Body of pancreas (tissue), 4 donors: ENCODE results near the gene SLC9A7. TPM values are rescaled to one million over a fixed set of nuclear protein-coding genes. Genes with fewer than 3 reads are reported as not detected.

Source experiments
- ATAC-seq: fragments of 150-250 bp; one replicate; pipeline ENCODE4 v1.9.1; 2016
- DNase-seq, 4 donors: peaks; one replicate each; pipeline ENCODE4 v3.0.0-alpha.2; 2019
- H3K27ac ChIP-seq, 4 donors: fragments of 200-600 bp; sonication (generic); 1 replicate in 3 of 4; 2 replicates in 1 of 4; pipeline versions ENCODE4 v1.5.1 to v1.6.1; 2016 to 2019; ENCODE audit warnings: mild to moderate bottlenecking in 1 of 4, mixed read lengths in 1 of 4, moderate library complexity in 1 of 4
- H3K27me3 ChIP-seq, 2 donors: fragments of 200-600 bp; sonication (generic); one replicate each; pipeline ENCODE4 v1.6.0; 2016; ENCODE audit warnings: mild to moderate bottlenecking in 1 of 2
- H3K36me3 ChIP-seq, 2 donors: fragments of 200-600 bp; sonication (generic); replicated peaks in 1 of 2; 2 replicates each; pipeline ENCODE4 v1.5.1; 2016; ENCODE audit warnings: low read depth in 2 of 2; ENCODE audit not compliant: insufficient read depth in 1 of 2
- H3K4me1 ChIP-seq: fragments of 200-600 bp; sonication (generic); one replicate; pipeline ENCODE4 v1.6.0; 2016
- H3K4me3 ChIP-seq, 2 donors: fragments of 200-600 bp; sonication (generic); 1 replicate in 1 of 2; 2 replicates in 1 of 2; pipeline ENCODE4 v1.5.1; 2016 to 2019
- H3K9me3 ChIP-seq, 3 donors: fragments of 200-600 bp; sonication (generic); 1 replicate in 2 of 3; 2 replicates in 1 of 3; pipeline ENCODE4 v1.5.1; 2016
- POLR2A ChIP-seq, 3 donors: fragments of 450-650 bp; IDR thresholded peaks; one replicate each; pipeline ENCODE4 v1.6.1; 2016; ENCODE audit warnings: antibody characterized with exemption in 3 of 3, mild to moderate bottlenecking in 2 of 3
- WGBS, 2 donors: methylation state at CpG; one replicate each; pipeline ENCODE4 v1.1.5; 2017; 5-methylcytosine and 5-hydroxymethylcytosine counted together
- intact Hi-C: fragments of 100-400 bp; cut with DNase I; formaldehyde crosslinking; loops from one replicate; pipeline ENCODE4 v1.15.1; 2023
- small RNA-seq: library from RNA; depleted of rRNA; stranded (forward); fragments of <200 nt; gene quantifications from one replicate; pipeline ENCODE3, GENCODE V24; 2016
- total RNA-seq, 2 donors: library from RNA; depleted of rRNA; stranded (reverse); fragments of >200 nt; gene quantifications; one replicate each; pipeline ENCODE4 v1.1.0, GENCODE V29; 2016
- TF ChIP-seq, protein P1 (sequence below), 7 experiments: fragments of 450-650 bp in 4 of 7; fragments of 200-600 bp in 3 of 7; sonication (generic) in 3 of 7; IDR thresholded peaks; one replicate each; pipeline ENCODE4 v1.5.1; 2016 to 2019; ENCODE audit warnings: antibody characterized with exemption in 7 of 7

Gene SLC9A7
- total RNA-seq, 2 donors from 2014 or later: 6.2 to 7.6 TPM

- Histone ChIP-seq H3K9me3 (no peaks in the 10 kb centered on the region), H3K27ac (no peak overlapping the region), H3K4me3 (no peak overlapping the region), H3K4me1 (peaks cover 7% of the 10 kb centered on the region), H3K36me3 (no peaks in the 10 kb centered on the region), H3K27me3 (no peaks in the 10 kb centered on the region)
- ATAC-seq (no peak), DNase-seq (no peak)
- no peak for TF ChIP-seq POLR2A (IDR thresholded peaks at IDR 0.05)
- TF ChIP-seq, protein P1, sequence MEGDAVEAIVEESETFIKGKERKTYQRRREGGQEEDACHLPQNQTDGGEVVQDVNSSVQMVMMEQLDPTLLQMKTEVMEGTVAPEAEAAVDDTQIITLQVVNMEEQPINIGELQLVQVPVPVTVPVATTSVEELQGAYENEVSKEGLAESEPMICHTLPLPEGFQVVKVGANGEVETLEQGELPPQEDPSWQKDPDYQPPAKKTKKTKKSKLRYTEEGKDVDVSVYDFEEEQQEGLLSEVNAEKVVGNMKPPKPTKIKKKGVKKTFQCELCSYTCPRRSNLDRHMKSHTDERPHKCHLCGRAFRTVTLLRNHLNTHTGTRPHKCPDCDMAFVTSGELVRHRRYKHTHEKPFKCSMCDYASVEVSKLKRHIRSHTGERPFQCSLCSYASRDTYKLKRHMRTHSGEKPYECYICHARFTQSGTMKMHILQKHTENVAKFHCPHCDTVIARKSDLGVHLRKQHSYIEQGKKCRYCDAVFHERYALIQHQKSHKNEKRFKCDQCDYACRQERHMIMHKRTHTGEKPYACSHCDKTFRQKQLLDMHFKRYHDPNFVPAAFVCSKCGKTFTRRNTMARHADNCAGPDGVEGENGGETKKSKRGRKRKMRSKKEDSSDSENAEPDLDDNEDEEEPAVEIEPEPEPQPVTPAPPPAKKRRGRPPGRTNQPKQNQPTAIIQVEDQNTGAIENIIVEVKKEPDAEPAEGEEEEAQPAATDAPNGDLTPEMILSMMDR (IDR thresholded peaks at IDR 0.05): no peak
- WGBS, 2 donors: 73 to 82% methylated on average over 1 to 8 of the region's 8 CpGs
- intact Hi-C loops: no loop called here
These were observed 207.3 kb downstream of the SLC9A7 start for GRCh38 chrX:46551494-46552128.

DNA sequence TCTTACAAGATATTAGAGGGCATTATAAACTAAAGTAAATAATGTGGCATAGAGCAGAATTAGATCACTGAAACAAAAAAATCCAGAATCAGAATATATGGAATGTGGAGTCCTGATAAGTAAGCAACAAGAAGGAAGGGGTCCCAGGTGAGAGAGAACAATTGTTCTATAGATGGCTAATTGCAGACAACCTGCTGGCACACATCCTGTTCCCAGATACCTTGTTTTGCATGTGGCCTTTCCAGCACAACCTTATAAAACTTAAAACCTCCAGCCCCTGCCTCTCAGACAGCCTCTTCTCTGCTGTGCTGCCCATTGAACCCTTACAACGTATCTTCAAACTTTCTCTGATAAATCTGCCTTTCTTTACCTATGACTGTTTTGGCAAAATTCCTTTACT lies 209.0 kb downstream of the SLC9A7 start:
- no peak for DNase-seq
- ATAC-seq: no peak
- WGBS, 2 donors: 70 to 78% methylated on average over 1 of the region's 1 CpG
- no peak for TF ChIP-seq POLR2A (IDR thresholded peaks at IDR 0.05)
- TF ChIP-seq, protein P1 (IDR thresholded peaks at IDR 0.05): no peak
- Histone ChIP-seq H3K9me3 (no peaks in the 10 kb centered on the region), H3K27me3 (no peaks in the 10 kb centered on the region), H3K4me1 (peaks cover 11% of the 10 kb centered on the region), H3K4me3 (no peak overlapping the region), H3K36me3 (no peaks in the 10 kb centered on the region), H3K27ac (no peak overlapping the region)
- intact Hi-C loops: no loop called here

Small RNA genes lying within 50 kb of the gene (small RNA-seq; reads per million reads assigned to genes)
- not detected for gene RF00017

Other genes with a start within 250 kb of the SLC9A7 start
- gene ZNF674, start 213.7 kb downstream of the SLC9A7 start, total RNA-seq: 10 to 100 TPM in 1 of 2 donors, under 1 TPM in 1; 0.99 to 10.4 TPM
- gene CHST7, start 185.4 kb downstream of the SLC9A7 start, total RNA-seq: 1 to 10 TPM; 7.0 to 9.9 TPM
- gene RP2, start 77.9 kb upstream of the SLC9A7 start, total RNA-seq: 1 to 10 TPM in 1 of 2 donors, under 1 TPM in 1; 0.99 to 5.7 TPM
- 1 to 10 TPM; 2.3 to 9.3 TPM for gene JADE3, start 153.3 kb upstream of the SLC9A7 start, total RNA-seq